BE2C (cell line): ENCODE data around the gene SLC4A4.

Experiments used
- DNase-seq: peaks from one replicate; pipeline ENCODE4 v3.0.0-alpha.2; 2020
- H3K27me3 ChIP-seq: fragments of 250-450 bp; sonication (Bioruptor Pico); 2 replicates; pipeline ENCODE4 v1.5.1; 2020; ENCODE audit warnings: mild to moderate bottlenecking
- H3K36me3 ChIP-seq: fragments of 250-450 bp; sonication (Bioruptor Pico); 2 replicates; pipeline ENCODE4 v1.5.1; 2020; ENCODE audit warnings: mild to moderate bottlenecking
- H3K4me1 ChIP-seq: fragments of 250-450 bp; sonication (Bioruptor Pico); 2 replicates; pipeline ENCODE4 v1.5.1; 2020
- H3K4me3 ChIP-seq: 2 replicates; pipeline ENCODE4 v1.5.1; 2011; ENCODE audit warnings: low read depth, low read length
- H3K9me3 ChIP-seq: fragments of 250-450 bp; sonication (Bioruptor Pico); 2 replicates; pipeline ENCODE4 v1.5.1; 2020
- TF ChIP-seq, protein P1 (sequence below): IDR thresholded peaks from 2 replicates; pipeline ENCODE4 v1.5.1; 2012; ENCODE audit warnings: mild to moderate bottlenecking, low read depth, low read length

The SLC4A4 gene

DNA sequence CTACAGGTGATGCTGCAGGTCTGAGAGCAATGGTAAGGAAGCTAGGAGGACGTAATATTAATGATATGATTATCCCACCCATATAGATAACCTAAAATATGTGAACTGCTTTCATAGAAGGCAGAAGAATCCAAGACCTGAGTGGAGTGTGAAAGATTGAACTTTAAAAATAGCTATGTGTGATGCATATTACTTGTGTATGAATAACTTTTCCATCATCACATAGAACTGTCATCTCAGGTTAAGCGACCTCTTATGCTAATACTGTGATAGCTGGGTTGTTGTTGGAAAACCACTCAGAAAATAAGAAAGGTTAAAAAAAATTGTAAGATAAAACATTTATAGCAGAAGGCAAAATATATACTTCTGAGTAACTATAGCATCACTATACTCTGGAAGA lies 90.3 kb downstream of the SLC4A4 start:
- DNase-seq = no peak
- no peak overlapping the region for H3K4me3 ChIP-seq
- H3K27me3 ChIP-seq = no peaks in the 10 kb centered on the region
- H3K9me3 ChIP-seq = no peaks in the 10 kb centered on the region
- no peaks in the 10 kb centered on the region for H3K4me1 ChIP-seq
- no peaks in the 10 kb centered on the region for H3K36me3 ChIP-seq
- TF ChIP-seq, protein P1, sequence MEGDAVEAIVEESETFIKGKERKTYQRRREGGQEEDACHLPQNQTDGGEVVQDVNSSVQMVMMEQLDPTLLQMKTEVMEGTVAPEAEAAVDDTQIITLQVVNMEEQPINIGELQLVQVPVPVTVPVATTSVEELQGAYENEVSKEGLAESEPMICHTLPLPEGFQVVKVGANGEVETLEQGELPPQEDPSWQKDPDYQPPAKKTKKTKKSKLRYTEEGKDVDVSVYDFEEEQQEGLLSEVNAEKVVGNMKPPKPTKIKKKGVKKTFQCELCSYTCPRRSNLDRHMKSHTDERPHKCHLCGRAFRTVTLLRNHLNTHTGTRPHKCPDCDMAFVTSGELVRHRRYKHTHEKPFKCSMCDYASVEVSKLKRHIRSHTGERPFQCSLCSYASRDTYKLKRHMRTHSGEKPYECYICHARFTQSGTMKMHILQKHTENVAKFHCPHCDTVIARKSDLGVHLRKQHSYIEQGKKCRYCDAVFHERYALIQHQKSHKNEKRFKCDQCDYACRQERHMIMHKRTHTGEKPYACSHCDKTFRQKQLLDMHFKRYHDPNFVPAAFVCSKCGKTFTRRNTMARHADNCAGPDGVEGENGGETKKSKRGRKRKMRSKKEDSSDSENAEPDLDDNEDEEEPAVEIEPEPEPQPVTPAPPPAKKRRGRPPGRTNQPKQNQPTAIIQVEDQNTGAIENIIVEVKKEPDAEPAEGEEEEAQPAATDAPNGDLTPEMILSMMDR = no peak

DNA sequence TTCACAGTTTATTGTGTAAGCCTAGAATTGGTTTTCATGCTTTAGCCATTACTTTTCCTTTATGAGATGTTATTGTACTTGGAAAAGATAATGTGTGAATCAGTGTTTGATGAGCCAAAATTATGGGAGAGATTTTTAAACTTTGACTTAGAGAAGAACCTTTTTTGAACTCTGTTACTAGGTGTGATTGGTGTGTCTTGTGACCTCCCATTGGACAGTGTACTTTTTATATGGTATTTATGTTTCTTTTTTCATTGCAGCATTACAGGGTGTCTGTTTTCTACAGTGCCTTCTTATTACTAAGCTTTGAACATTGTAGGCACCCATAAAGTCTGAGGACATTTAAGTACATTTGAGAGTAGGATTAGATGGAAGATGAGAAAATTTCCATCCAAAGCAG lies 91.1 kb downstream of the SLC4A4 start:
- Histone ChIP-seq H3K36me3 (no peaks in the 10 kb centered on the region), H3K9me3 (no peaks in the 10 kb centered on the region), H3K27me3 (no peaks in the 10 kb centered on the region), H3K4me3 (no peak overlapping the region), H3K4me1 (no peaks in the 10 kb centered on the region)
- no peak for DNase-seq
- TF ChIP-seq, protein P1 = no peak

DNA sequence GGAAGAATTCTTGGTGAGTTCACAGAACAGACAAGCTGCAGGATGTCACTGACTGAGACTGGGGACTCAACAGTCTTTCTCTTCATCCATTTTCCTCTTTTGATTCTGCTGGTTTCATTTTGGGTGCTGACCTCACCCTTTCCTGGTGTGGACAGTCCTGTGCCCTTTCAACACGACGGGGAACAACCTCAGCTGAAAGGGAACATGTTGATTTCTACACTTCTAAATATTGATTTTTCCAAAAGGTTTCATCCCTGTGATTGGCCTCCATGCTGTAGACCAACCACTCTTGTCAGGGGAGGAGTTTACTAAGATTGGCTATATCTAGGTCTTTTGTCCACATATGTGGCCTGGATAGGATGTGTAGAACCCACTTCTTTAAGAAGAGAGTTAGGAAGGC lies 91.8 kb downstream of the SLC4A4 start:
- Histone ChIP-seq H3K4me3 (no peak overlapping the region), H3K27me3 (no peaks in the 10 kb centered on the region), H3K36me3 (no peaks in the 10 kb centered on the region), H3K4me1 (no peaks in the 10 kb centered on the region), H3K9me3 (no peaks in the 10 kb centered on the region)
- TF ChIP-seq, protein P1 = no peak
- DNase-seq = no peak

DNA sequence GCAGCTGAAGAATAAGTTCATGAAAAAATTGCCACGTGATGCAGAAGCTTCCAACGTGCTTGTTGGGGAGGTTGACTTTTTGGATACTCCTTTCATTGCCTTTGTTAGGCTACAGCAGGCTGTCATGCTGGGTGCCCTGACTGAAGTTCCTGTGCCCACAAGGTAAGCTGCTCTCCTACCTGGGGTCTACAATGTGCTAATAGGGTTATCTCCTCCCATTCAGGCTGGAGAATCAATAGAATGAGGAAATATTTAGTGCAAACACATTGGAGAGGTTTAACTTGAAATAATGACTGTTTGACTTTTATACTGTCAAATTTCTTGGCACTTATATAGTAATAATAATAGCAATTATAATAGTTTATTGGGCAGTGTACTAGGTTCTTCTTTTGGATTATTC lies 101.8 kb downstream of the SLC4A4 start:
- TF ChIP-seq, protein P1 = no peak
- H3K36me3 ChIP-seq = no peaks in the 10 kb centered on the region
- DNase-seq = no peak
- no peaks in the 10 kb centered on the region for H3K4me1 ChIP-seq
- no peaks in the 10 kb centered on the region for H3K9me3 ChIP-seq
- no peaks in the 10 kb centered on the region for H3K27me3 ChIP-seq
- no peak overlapping the region for H3K4me3 ChIP-seq

DNA sequence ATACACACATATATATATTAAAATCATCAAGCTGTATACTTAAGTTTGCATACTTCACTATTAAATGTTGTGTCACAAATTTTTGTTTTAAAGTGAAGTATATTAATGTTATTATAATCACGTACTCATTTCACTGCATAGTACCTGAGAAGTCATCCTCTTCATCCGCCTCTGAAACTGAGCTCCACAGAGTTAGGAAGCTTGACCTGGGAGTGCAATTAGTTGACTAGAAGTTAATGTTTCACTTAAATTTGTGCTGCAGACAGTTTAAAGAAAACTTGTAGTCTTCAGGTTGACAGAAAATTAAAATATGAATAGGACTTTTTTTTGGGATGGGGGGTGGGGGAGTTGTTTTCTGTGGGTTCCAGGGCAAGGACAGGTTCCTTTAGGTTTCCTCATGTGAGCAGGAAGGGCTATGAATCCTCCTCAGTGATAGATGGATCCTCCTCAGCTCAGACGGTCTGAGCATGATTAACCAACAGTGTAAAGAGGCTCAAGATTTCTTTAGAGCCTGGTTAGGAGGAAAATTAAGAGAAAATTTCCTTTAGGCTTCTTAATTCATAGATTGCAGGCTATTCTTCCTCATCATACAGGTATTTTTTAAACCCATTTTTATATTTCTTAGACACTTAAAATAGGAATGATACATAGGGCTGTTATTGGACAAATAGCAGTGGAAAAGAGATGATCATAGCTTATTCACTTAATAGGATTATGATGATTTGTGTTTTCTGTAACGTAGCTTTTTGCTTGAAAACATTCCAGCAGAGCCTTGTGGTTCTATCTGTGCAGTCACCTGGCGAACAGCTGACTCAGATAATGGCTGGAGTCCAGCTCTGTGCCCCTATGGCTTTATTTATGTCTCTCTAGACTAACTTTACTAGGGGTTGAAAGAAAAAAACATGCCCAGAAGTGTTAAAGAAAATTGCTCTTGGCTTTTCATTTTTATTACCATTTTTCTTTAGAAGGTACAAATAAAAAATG lies 102.7 kb downstream of the SLC4A4 start:
- Histone ChIP-seq H3K36me3 (no peaks in the 10 kb centered on the region), H3K9me3 (no peaks in the 10 kb centered on the region), H3K4me1 (no peaks in the 10 kb centered on the region), H3K4me3 (no peak overlapping the region), H3K27me3 (no peaks in the 10 kb centered on the region)
- TF ChIP-seq, protein P1 = no peak
- no peak for DNase-seq

DNA sequence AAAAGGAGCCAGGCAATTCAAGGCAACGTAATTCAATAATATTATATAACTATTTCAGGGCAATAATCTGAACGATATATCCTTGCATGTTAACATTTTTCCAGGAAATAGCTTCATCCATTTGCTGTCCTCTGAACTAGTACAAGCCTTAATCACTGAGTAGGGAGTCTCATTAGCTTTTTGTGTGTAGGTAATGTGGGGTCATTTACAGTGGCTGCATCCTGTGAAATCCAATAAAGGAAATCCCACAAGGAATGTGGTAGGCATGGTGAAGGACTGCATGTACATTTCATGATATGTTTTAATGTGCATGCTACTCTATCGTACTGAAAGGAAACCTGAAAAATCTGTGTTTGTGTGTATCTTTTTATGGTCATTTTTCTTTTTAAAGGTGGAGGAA lies 103.5 kb downstream of the SLC4A4 start:
- no peaks in the 10 kb centered on the region for H3K9me3 ChIP-seq
- H3K27me3 ChIP-seq = no peaks in the 10 kb centered on the region
- DNase-seq = no peak
- TF ChIP-seq, protein P1 = no peak
- H3K4me3 ChIP-seq = no peak overlapping the region
- H3K4me1 ChIP-seq = no peaks in the 10 kb centered on the region
- H3K36me3 ChIP-seq = no peaks in the 10 kb centered on the region
